H1 (cell line): Measurements from ENCODE around the gene PPP1R1C. TPM values are rescaled to one million over a fixed set of nuclear protein-coding genes. Genes with fewer than 3 reads are reported as not detected.
"Not testable (repeated sequence)": the region's sequence is repeated elsewhere in the genome, so short reads cannot be mapped to it uniquely, and the experiment has no call there.

ENCODE experiments used
- CTCF ChIA-PET: fragments of 300-600 bp; sonication (Branson Sonifier 250); formaldehyde crosslinking; loops from one replicate; lab custom pipeline; 2021; ENCODE audit not compliant: partially characterized antibody; lab: Charles Lee
- POLR2A ChIA-PET: fragments of 300-600 bp; sonication (Branson Sonifier 250); formaldehyde crosslinking; loops from one replicate; lab custom pipeline; 2021; ENCODE audit warnings: inconsistent platforms; ENCODE audit not compliant: partially characterized antibody; lab: Charles Lee
- DNase-seq, 2 experiments: peaks; one replicate each; pipeline versions ENCODE4 v3.0.0 to v3.0.0-alpha.2; 2010 to 2022; ENCODE audit warnings: low spot score in 2 of 2, low read depth in 1 of 2, mixed read lengths in 1 of 2
- FAIRE-seq: peaks from 2 replicates; lab custom pipeline; 2011; peaks lifted over from hg19 to GRCh38; lab: Jason Lieb, UNC
- H2AFZ ChIP-seq: 2 replicates; pipeline ENCODE4 v1.8.1; 2012; ENCODE audit warnings: low read length, inconsistent platforms
- H2AK5ac ChIP-seq: 2 replicates; pipeline ENCODE4 v1.6.1; 2013; ENCODE audit warnings: low read depth, low read length
- H2BK120ac ChIP-seq: replicated peaks from 2 replicates; pipeline ENCODE3; 2013; ENCODE audit warnings: low read depth, low read length, inconsistent platforms
- H2BK12ac ChIP-seq: 2 replicates; pipeline ENCODE4 v1.6.1; 2013; ENCODE audit warnings: low read depth, low read length
- H2BK15ac ChIP-seq: 2 replicates; pipeline ENCODE4 v1.6.1; 2013; ENCODE audit warnings: low read length
- H2BK20ac ChIP-seq: 2 replicates; pipeline ENCODE4 v1.6.1; 2013; ENCODE audit warnings: low read length
- H2BK5ac ChIP-seq: 2 replicates; pipeline ENCODE4 v1.6.1; 2013; ENCODE audit warnings: low read depth, low read length
- H3K14ac ChIP-seq: 2 replicates; pipeline ENCODE4 v1.6.1; 2013; ENCODE audit warnings: inconsistent platforms; ENCODE audit not compliant: insufficient read length
- H3K18ac ChIP-seq: 2 replicates; pipeline ENCODE4 v1.6.1; 2013; ENCODE audit warnings: low read length; ENCODE audit errors: extremely low read depth
- H3K23ac ChIP-seq: 2 replicates; pipeline ENCODE4 v1.6.1; 2013; ENCODE audit warnings: inconsistent platforms; ENCODE audit not compliant: insufficient read length
- H3K23me2 ChIP-seq: 2 replicates; pipeline ENCODE4 v1.6.1; 2013; ENCODE audit warnings: low read depth, low read length
- H3K27ac ChIP-seq: 2 replicates; pipeline ENCODE4 v1.6.1; 2011; ENCODE audit warnings: low read depth, low read length, inconsistent platforms
- H3K27me3 ChIP-seq, 4 experiments: replicated peaks in 1 of 4; 1 replicate in 1 of 4; 2 replicates in 3 of 4; pipeline versions ENCODE4 v1.6.1 to v1.8.1; 2011 to 2013; ENCODE audit warnings: low read length in 3 of 4, mild to moderate bottlenecking in 3 of 4, inconsistent platforms in 2 of 4, mixed read lengths in 2 of 4, moderate library complexity in 1 of 4; ENCODE audit not compliant: control insufficient read depth in 3 of 4, insufficient read depth in 3 of 4; ENCODE audit errors: extremely low read depth in 1 of 4
- H3K36me3 ChIP-seq, 4 experiments: 2 replicates each; pipeline versions ENCODE4 v1.6.1 to v1.8.1; 2011 to 2013; ENCODE audit warnings: mild to moderate bottlenecking in 4 of 4, low read length in 3 of 4, moderate library complexity in 2 of 4, control low read depth in 1 of 4, inconsistent platforms in 1 of 4; ENCODE audit not compliant: insufficient read depth in 4 of 4, control insufficient read depth in 2 of 4
- H3K4ac ChIP-seq: replicated peaks from 2 replicates; pipeline ENCODE3; 2013; ENCODE audit warnings: low read length, low read depth, mixed read lengths, inconsistent platforms; ENCODE audit not compliant: insufficient read length
- H3K4me1 ChIP-seq, 4 experiments: replicated peaks in 1 of 4; 1 replicate in 1 of 4; 2 replicates in 3 of 4; pipeline versions ENCODE4 v1.6.1 to v1.8.1; 2011 to 2013; ENCODE audit warnings: low read length in 3 of 4, inconsistent platforms in 2 of 4, mixed read lengths in 1 of 4; ENCODE audit not compliant: insufficient read depth in 4 of 4, control insufficient read depth in 3 of 4
- H3K4me2 ChIP-seq, 2 experiments: 2 replicates each; pipeline versions ENCODE4 v1.6.1 to v1.8.1; 2011 to 2013; ENCODE audit warnings: low read depth in 2 of 2, low read length in 2 of 2, control low read depth in 1 of 2, inconsistent platforms in 1 of 2, mild to moderate bottlenecking in 1 of 2; ENCODE audit not compliant: insufficient read depth in 1 of 2
- H3K4me3 ChIP-seq, 4 experiments: fragments of 200-600, 300-600 bp in 1 of 4; sonication (generic), shearing (Covaris generic), sonication (Bioruptor Twin) in 1 of 4; 2 replicates each; pipeline versions ENCODE4 v1.5.1 to v1.8.1; 2011 to 2016; ENCODE audit warnings: low read length in 4 of 4, low read depth in 3 of 4, control low read depth in 2 of 4, inconsistent platforms in 2 of 4, mild to moderate bottlenecking in 2 of 4, mixed read lengths in 1 of 4, moderate library complexity in 1 of 4; ENCODE audit not compliant: insufficient read depth in 2 of 4; ENCODE audit errors: extremely low read depth in 1 of 4
- H3K56ac ChIP-seq: replicated peaks from 2 replicates; pipeline ENCODE3; 2013; ENCODE audit warnings: low read depth, mild to moderate bottlenecking, mixed read lengths, low read length, inconsistent platforms; ENCODE audit not compliant: insufficient read length
- H3K79me1 ChIP-seq: 2 replicates; pipeline ENCODE4 v1.6.1; 2013; ENCODE audit warnings: low read depth, low read length, control low read depth
- H3K79me2 ChIP-seq, 2 experiments: 2 replicates each; pipeline versions ENCODE4 v1.6.1 to v1.8.1; 2012 to 2013; ENCODE audit warnings: low read length in 2 of 2, mild to moderate bottlenecking in 2 of 2, inconsistent platforms in 1 of 2; ENCODE audit not compliant: insufficient read depth in 2 of 2, control insufficient read depth in 1 of 2
- H3K9ac ChIP-seq, 4 experiments: replicated peaks in 1 of 4; 1 replicate in 1 of 4; 2 replicates in 3 of 4; pipeline versions ENCODE4 v1.6.1 to v1.8.1; 2011 to 2013; ENCODE audit warnings: low read depth in 3 of 4, low read length in 3 of 4, control low read depth in 2 of 4, mild to moderate bottlenecking in 2 of 4, moderate library complexity in 2 of 4, inconsistent platforms in 1 of 4; ENCODE audit errors: extremely low read depth in 1 of 4
- H3K9me3 ChIP-seq, 2 experiments: 2 replicates each; pipeline versions ENCODE4 v1.6.1 to v1.8.1; 2012 to 2013; ENCODE audit warnings: mild to moderate bottlenecking in 2 of 2, moderate library complexity in 2 of 2, control low read depth in 1 of 2, inconsistent platforms in 1 of 2, low read depth in 1 of 2, low read length in 1 of 2, mixed read lengths in 1 of 2; ENCODE audit not compliant: insufficient read depth in 2 of 2
- H4K20me1 ChIP-seq, 2 experiments: replicated peaks in 1 of 2; 2 replicates each; pipeline versions ENCODE3 to v1.8.1; 2011 to 2013; ENCODE audit warnings: inconsistent platforms in 2 of 2, low read length in 2 of 2, mild to moderate bottlenecking in 1 of 2; ENCODE audit not compliant: insufficient read depth in 2 of 2, control insufficient read depth in 1 of 2
- H4K5ac ChIP-seq: 2 replicates; pipeline ENCODE4 v1.6.1; 2013; ENCODE audit warnings: low read length, low read depth, mixed read lengths, inconsistent platforms; ENCODE audit not compliant: insufficient read length
- H4K8ac ChIP-seq: 2 replicates; pipeline ENCODE4 v1.8.0; 2013; ENCODE audit warnings: mild to moderate bottlenecking, moderate library complexity, low read length, inconsistent platforms; ENCODE audit not compliant: insufficient read depth; ENCODE audit errors: extremely low read depth
- H4K91ac ChIP-seq: replicated peaks from 2 replicates; pipeline ENCODE3; 2013; ENCODE audit warnings: low read length, mixed read lengths, inconsistent platforms; ENCODE audit not compliant: insufficient read length
- WGBS, 2 experiments: shearing (Covaris generic) in 1 of 2; methylation state at CpG; one replicate each; pipeline versions ENCODE4 v1.1.6 to v1.1.7; 2013 to 2015; ENCODE audit warnings: low lambda C conversion rate in 2 of 2, mixed read lengths in 2 of 2, inconsistent platforms in 1 of 2, low coverage in 1 of 2, missing lambda C conversion rate in 1 of 2; ENCODE audit not compliant: insufficient replicate concordance in 2 of 2, insufficient coverage in 1 of 2, insufficient read length in 1 of 2; ENCODE audit errors: extremely low coverage in 1 of 2, missing lambda C conversion rate in 1 of 2; 5-methylcytosine and 5-hydroxymethylcytosine counted together
- polyA plus RNA-seq, 7 experiments: library from polyadenylated mRNA; depleted of rRNA in 3 of 7; stranded (reverse) in 5 of 7; unstranded in 2 of 7; fragments of >200 nt in 5 of 7; fragments of 200-250 nt in 2 of 7; gene quantifications; 1 replicate in 5 of 7; 2 replicates in 1 of 7; 4 replicates in 1 of 7; pipeline versions ENCODE4 v1.2.1 to v1.2.3, GENCODE V29; 2011 to 2013; ENCODE audit warnings: missing spikeins in 2 of 7, mixed read lengths in 2 of 7
- total RNA-seq: library from RNA; stranded (reverse); fragmentation: NEBNext Ultra II Directional; extraction: Animal tissue kit (Norgen Biotek cat#: 25700); gene quantifications from 2 replicates; pipeline ENCODE4 v1.2.1, GENCODE V29; 2021

Gene PPP1R1C
- total and polyA plus RNA-seq, 2 of the 8 experiments (the other 6 are each of a cell fraction or from before 2014, with no cell fraction given): 1.3 to 5.3 TPM

GRCh38 chr2:181955866-181956265 lies 29.8 kb upstream of the PPP1R1C start:
- H4K20me1 ChIP-seq, H4K91ac ChIP-seq, H3K56ac ChIP-seq, H4K5ac ChIP-seq, H2AFZ ChIP-seq, H3K4me1 ChIP-seq, H3K79me1 ChIP-seq, CTCF ChIA-PET, H3K27me3 ChIP-seq, H2BK5ac ChIP-seq, POLR2A ChIA-PET, H3K4me3 ChIP-seq, H3K79me2 ChIP-seq, H2BK20ac ChIP-seq, H3K9ac ChIP-seq, H3K4me2 ChIP-seq, H2BK120ac ChIP-seq, H4K8ac ChIP-seq, H2BK12ac ChIP-seq, H3K36me3 ChIP-seq, DNase-seq, H3K14ac ChIP-seq, H3K4ac ChIP-seq, H2AK5ac ChIP-seq, H3K9me3 ChIP-seq, H3K23me2 ChIP-seq, FAIRE-seq, H3K18ac ChIP-seq, H3K23ac ChIP-seq, H2BK15ac ChIP-seq, H3K27ac ChIP-seq: not testable (repeated sequence)
- 100% methylated on average over 3 of the region's 3 CpGs; no CpG with 5 or more reads in 1 of the 2 experiments for WGBS, 2 experiments
